ENCODE results near the gene BYSL.

The BYSL gene

DNA sequence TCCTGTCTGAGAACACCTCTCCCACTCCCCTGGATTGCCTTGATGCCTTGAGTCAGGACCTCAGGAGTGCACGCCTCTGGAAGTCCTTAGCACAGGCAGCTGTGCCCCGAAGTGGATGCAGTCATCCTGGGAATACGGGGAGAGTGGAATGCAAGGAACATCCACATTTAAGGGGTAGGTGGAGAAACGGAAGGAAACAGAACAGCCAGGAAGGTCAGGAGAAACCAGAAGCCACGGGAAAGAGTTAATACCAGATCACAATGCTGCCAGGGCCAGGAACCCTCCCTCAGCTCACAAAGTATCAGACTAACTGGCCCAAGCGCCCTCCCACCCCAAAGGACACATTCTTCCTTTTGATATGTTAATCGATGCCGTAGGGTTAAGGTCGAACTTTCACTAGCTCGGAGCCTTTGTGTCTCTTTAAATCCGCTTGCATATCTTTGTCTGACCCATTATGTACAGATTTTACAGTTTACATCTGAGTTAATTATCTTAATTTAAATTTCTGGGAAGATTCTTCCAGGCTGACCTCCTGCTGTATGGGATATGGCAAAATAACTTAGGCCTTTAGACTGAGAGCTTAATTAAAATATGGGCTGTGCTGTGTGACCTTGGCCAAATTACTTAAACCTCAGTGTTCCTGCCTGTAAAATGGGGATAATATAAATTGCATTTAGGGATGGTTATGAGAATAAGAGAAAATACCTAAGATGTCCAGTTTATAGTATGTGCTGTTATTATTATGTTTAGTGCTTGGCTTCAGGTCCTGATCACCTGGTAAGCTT is 44.3 kb downstream of the BYSL start:
- DNase-seq (ENCODE audit: low read depth, low spot score): no peak
- H3K4me3 ChIP-seq (ENCODE audit: low read depth, low read length): no peak overlapping the region
- ChIA-PET POLR2A (no interaction called here), CTCF (interaction anchor here (0.6 to 2.1 kb wide), 5 partner anchors 22 to 178 kb away, joined by 3 to 7 read pairs (median 4); partner anchors contain the start of genes BYSL, MED20 and TOMM6)
- TF ChIP-seq, protein P1, sequence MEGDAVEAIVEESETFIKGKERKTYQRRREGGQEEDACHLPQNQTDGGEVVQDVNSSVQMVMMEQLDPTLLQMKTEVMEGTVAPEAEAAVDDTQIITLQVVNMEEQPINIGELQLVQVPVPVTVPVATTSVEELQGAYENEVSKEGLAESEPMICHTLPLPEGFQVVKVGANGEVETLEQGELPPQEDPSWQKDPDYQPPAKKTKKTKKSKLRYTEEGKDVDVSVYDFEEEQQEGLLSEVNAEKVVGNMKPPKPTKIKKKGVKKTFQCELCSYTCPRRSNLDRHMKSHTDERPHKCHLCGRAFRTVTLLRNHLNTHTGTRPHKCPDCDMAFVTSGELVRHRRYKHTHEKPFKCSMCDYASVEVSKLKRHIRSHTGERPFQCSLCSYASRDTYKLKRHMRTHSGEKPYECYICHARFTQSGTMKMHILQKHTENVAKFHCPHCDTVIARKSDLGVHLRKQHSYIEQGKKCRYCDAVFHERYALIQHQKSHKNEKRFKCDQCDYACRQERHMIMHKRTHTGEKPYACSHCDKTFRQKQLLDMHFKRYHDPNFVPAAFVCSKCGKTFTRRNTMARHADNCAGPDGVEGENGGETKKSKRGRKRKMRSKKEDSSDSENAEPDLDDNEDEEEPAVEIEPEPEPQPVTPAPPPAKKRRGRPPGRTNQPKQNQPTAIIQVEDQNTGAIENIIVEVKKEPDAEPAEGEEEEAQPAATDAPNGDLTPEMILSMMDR (IDR thresholded peaks at IDR 0.05; ENCODE audit: insufficient read depth, low read length, missing control alignments): no peak

DNA sequence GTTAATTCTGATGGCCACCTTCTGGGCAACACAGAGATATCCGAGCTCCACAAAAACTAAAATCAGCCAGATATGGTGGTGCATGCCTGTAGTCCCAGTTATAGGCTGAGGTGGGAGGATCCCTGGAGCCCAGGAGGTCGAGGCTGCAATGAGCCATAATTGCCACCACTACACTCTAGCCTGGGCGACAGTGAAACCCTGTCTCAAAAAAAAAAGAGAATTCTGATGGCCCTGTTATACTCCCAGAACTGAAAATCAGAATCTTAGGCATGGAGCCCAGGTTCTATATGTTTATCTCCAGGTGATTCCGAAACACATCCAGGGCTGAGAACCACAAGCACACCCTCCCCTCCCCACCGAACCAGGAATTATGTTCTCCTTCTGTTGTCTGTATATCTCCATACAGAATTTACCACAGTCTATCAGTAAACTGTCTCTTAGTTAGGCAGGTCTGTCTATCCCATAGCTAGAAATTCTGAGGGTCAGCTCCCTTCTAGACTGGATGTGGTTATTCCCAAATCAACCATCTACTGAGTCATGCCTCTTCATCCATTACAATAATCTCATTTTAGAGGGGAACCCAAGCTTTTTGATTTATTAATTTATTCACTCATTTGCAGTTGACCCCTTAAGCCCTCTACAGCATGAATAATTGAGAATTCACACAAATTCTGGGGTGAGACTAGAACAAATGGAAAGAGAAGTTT is 45.1 kb downstream of the BYSL start:
- TF ChIP-seq, protein P1 (IDR thresholded peaks at IDR 0.05; ENCODE audit: insufficient read depth, low read length, missing control alignments): no peak
- DNase-seq (ENCODE audit: low read depth, low spot score): no peak
- ChIA-PET POLR2A (no interaction called here), CTCF (interaction anchor here (0.8 to 2.1 kb wide), 4 partner anchors 23 to 179 kb away, joined by 3 to 7 read pairs (median 4); partner anchors contain the start of genes BYSL, MED20 and TOMM6)
- H3K4me3 ChIP-seq (ENCODE audit: low read depth, low read length): no peak overlapping the region

DNA sequence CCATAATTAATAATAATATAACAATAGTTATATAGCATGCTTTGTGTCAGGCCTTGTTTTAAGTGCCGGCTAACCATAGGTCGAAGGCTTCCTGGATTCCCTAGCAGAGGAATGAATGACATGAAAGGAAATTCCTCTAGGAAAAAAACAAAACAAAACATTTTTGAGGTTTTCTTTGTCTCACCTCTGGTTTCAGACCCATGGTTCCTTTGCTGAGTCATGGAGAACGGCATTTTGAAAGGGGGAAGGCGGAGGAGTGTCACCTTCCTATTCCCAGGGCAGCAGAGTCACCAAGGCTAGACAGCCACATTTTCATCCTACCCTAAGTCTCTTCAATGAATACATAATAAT is 45.6 kb downstream of the BYSL start:
- CTCF ChIA-PET: interaction anchor here (2.1 kb wide), 1 partner anchor 179 kb away, joined by 7 read pairs; the partner anchor contains the start of gene TOMM6
- POLR2A ChIA-PET: no interaction called here
- no peak overlapping the region for H3K4me3 ChIP-seq (ENCODE audit: low read depth, low read length)
- TF ChIP-seq, protein P1 (IDR thresholded peaks at IDR 0.05; ENCODE audit: insufficient read depth, low read length, missing control alignments): no peak
- no peak for DNase-seq (ENCODE audit: low read depth, low spot score)

DNA sequence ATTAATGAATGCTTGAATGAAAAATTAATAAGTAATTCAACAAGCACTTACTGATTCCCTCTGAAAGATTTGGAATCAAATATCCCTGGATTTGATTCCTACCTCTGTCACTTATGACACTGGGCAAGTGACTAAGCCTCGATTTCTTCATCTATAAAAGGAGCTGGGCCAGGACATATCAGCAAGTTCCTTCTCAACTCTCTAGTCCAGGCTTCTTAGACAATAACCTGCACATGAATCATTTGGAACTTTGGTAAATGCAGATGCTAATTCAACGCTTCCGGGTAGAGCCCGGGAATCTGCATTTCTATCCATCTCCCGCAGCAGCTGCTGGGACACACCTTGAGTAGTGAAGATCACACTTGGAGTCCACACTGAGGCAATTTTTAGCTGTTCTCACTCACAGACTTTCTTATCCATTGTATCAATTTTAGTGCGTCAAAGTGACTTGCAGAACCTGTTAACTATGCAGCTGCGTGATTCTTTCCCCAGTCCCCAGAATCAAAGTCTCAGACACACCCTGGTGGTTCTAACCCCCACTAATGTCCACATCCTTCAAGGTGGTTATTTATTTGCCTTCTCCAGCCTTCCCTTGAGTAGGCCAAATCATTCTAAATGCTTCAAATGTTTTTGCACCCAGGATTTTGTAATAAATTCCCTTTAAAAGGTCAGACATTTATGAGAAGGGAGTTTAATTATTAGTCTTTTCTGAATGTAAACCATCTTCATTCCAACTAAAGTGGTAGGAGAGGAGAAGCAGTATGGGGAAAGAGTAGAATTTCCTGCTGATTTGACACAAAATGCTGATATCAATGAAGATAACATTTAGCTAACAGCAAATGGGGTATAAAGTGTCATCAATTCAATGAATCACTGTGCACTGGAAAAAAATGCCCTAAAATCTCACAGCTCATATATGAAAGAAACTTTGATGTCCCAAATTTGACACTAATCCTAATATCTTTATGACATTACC is 46.3 kb downstream of the BYSL start:
- ChIA-PET POLR2A (no interaction called here), CTCF (interaction anchor here (0.7 to 1.6 kb wide), 6 partner anchors 19 to 121 kb away, joined by 3 to 6 read pairs (median 4); partner anchors contain the start of genes BYSL and MED20)
- DNase-seq (ENCODE audit: low read depth, low spot score): no peak
- no peak overlapping the region for H3K4me3 ChIP-seq (ENCODE audit: low read depth, low read length)
- TF ChIP-seq, protein P1 (IDR thresholded peaks at IDR 0.05; ENCODE audit: insufficient read depth, low read length, missing control alignments): no peak

DNA sequence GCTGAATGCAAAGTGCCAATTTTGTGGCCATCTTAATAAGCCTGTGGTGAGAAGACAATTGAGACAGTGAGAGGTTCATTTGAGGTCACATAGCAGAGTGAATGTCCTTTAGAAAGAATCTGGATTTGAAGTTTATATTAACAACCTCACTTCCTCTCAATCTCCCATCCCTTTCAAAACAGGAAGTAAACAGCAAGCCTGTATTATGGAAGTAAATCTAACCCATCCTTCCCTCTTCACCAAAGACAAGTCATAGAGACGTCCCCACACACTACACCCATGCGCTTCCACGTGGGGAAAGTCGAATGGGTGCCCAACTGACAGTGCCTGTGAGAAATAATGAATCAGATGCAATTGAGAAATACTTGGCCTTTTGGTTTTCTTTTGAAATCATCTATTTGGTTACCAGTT is 49.1 kb downstream of the BYSL start:
- no peak overlapping the region for H3K4me3 ChIP-seq (ENCODE audit: low read depth, low read length)
- ChIA-PET CTCF (no interaction called here), POLR2A (no interaction called here)
- TF ChIP-seq, protein P1 (IDR thresholded peaks at IDR 0.05; ENCODE audit: insufficient read depth, low read length, missing control alignments): no peak
- no peak for DNase-seq (ENCODE audit: low read depth, low spot score)

Measured in AG04449 (cell line).